GM23248 (cell line): Measurements from ENCODE around the gene FAM20C. TPM values are rescaled to one million over a fixed set of nuclear protein-coding genes. Genes with fewer than 3 reads are reported as not detected.

ENCODE experiments used
- DNase-seq: peaks from one replicate; pipeline ENCODE4 v3.0.0-alpha.2; 2015
- H2AFZ ChIP-seq: fragments of 200-600 bp; sonication (generic); 2 replicates; pipeline ENCODE4 v1.6.1; 2016; ENCODE audit warnings: antibody characterized with exemption
- H3F3A ChIP-seq: fragments of 200-600 bp; sonication (generic); 2 replicates; pipeline ENCODE4 v1.6.1; 2016; ENCODE audit warnings: mild to moderate bottlenecking, antibody characterized with exemption, mixed run types; ENCODE audit not compliant: insufficient read depth
- H3K27ac ChIP-seq: fragments of 200-600 bp; sonication (generic); 2 replicates; pipeline ENCODE4 v1.5.1; 2016; ENCODE audit warnings: mild to moderate bottlenecking
- H3K27me3 ChIP-seq: fragments of 200-600 bp; sonication (generic); replicated peaks from 2 replicates; pipeline ENCODE4 v1.6.1; 2016; ENCODE audit warnings: mild to moderate bottlenecking; ENCODE audit not compliant: insufficient read depth
- H3K36me3 ChIP-seq: fragments of 200-600 bp; sonication (generic); 2 replicates; pipeline ENCODE4 v1.6.1; 2016; ENCODE audit warnings: low read depth, mild to moderate bottlenecking
- H3K4me1 ChIP-seq: fragments of 200-600 bp; sonication (generic); 2 replicates; pipeline ENCODE4 v1.6.1; 2016; ENCODE audit warnings: mild to moderate bottlenecking; ENCODE audit not compliant: insufficient read depth
- H3K4me2 ChIP-seq: fragments of 200-600 bp; sonication (generic); one replicate; pipeline ENCODE4 v1.6.1; 2016; ENCODE audit warnings: mild to moderate bottlenecking; ENCODE audit not compliant: unreplicated experiment
- H3K4me3 ChIP-seq: fragments of 200-600 bp; sonication (generic); 2 replicates; pipeline ENCODE4 v1.5.1; 2016; ENCODE audit warnings: mild to moderate bottlenecking
- H3K79me2 ChIP-seq: fragments of 200-600 bp; sonication (generic); 2 replicates; pipeline ENCODE4 v1.6.1; 2016; ENCODE audit warnings: mild to moderate bottlenecking; ENCODE audit not compliant: insufficient read depth
- H3K9ac ChIP-seq: fragments of 200-600 bp; sonication (generic); 2 replicates; pipeline ENCODE4 v1.6.1; 2016; ENCODE audit warnings: mild to moderate bottlenecking
- H3K9me2 ChIP-seq: fragments of 200-600 bp; sonication (generic); 2 replicates; pipeline ENCODE4 v1.6.1; 2016; ENCODE audit warnings: mixed run types, mild to moderate bottlenecking, moderate library complexity; ENCODE audit not compliant: insufficient read depth
- H3K9me3 ChIP-seq: fragments of 200-600 bp; sonication (generic); one replicate; pipeline ENCODE4 v1.6.1; 2017; ENCODE audit warnings: low read depth
- H4K20me1 ChIP-seq: fragments of 200-600 bp; sonication (generic); 2 replicates; pipeline ENCODE4 v1.6.0; 2016; ENCODE audit not compliant: insufficient read depth
- EZH2 ChIP-seq: fragments of 200-600 bp; sonication (generic); IDR thresholded peaks from 2 replicates; pipeline ENCODE4 v1.6.1; 2018; ENCODE audit warnings: antibody characterized with exemption, mild to moderate bottlenecking; ENCODE audit not compliant: insufficient read depth, poor library complexity, severe bottlenecking
- EZH2phosphoT487 ChIP-seq: fragments of 200-600 bp; sonication (generic); IDR thresholded peaks from 2 replicates; pipeline ENCODE4 v1.6.1; 2018; ENCODE audit warnings: antibody characterized with exemption, moderate library complexity, mild to moderate bottlenecking, low read depth; ENCODE audit not compliant: insufficient read depth
- WGBS, 2 experiments: methylation state at CpG; one replicate each; pipeline ENCODE4 v1.1.6; 2015 to 2017; ENCODE audit warnings: low lambda C conversion rate in 2 of 2, low coverage in 1 of 2; ENCODE audit errors: missing lambda C conversion rate in 2 of 2; 5-methylcytosine and 5-hydroxymethylcytosine counted together
- in situ Hi-C: fragments of 300-500 bp; cut with MboI; formaldehyde crosslinking; loops from 2 replicates; pipeline ENCODE4 v1.15.0; 2020
- polyA plus RNA-seq: library from polyadenylated mRNA; unstranded; fragments of >200 nt; fragmentation: Nextera tagmentation; extraction: Ambion mirVana; gene quantifications from 2 replicates; pipeline ENCODE4 v1.2.1, GENCODE V29; 2016
- total RNA-seq: library from RNA; depleted of rRNA; stranded (reverse); fragments of >200 nt; shearing (Covaris generic); gene quantifications from 2 replicates; pipeline ENCODE4 v1.2.3, GENCODE V29; 2014; rRNA removed

Gene FAM20C
- total and polyA plus RNA-seq, 2 experiments from 2014 or later, result 13.5 to 63.8 TPM

DNA sequence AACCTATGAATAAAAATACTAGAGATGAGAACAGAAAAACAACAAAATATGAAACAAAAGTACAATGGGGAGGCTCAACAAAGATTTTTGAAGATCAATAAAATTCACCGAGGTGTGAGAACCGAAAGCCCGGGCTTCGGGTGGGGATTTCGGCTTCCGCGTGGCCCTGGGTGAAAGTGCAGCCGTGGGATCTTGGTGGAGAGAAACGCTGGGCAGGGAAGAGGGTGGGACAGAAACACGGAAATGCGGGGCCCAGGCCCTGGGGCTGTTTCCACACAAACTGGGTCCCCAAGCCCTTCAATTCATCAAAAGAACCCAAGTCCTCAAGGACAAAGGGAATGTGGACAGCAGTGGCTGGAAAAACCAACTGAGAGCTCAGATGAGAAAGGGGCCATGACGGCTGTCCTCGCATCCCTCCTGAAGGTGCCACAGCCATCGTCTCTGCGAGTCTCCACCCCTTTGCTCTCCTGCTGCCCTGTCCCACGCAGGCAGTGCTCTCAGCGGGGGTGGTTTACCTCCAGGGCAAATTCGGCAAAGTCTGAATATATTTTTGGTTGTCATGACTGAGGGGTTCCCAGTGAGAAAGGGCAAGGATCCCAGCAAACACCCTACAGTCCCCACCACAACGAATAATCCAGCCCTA lies 117.3 kb downstream of the FAM20C start:
- in situ Hi-C loops, result no loop called here
- no peak for TF ChIP-seq EZH2phosphoT487
- TF ChIP-seq EZH2, result no peak
- 71 to 73% methylated on average over 19 of the region's 19 CpGs for WGBS, 2 experiments
- Histone ChIP-seq H3K27ac (no peak overlapping the region), H3K27me3 (peaks cover 39% of the 10 kb centered on the region), H2AFZ (no peak overlapping the region), H3K9me3 (no peaks in the 10 kb centered on the region), H3K4me2 (no peak overlapping the region), H3K4me3 (no peak overlapping the region), H3F3A (no peaks in the 10 kb centered on the region), H3K4me1 (no peaks in the 10 kb centered on the region), H3K9ac (no peak overlapping the region), H3K9me2 (no peaks in the 10 kb centered on the region), H3K36me3 (no peaks in the 10 kb centered on the region), H4K20me1 (no peaks in the 10 kb centered on the region), H3K79me2 (no peaks in the 10 kb centered on the region)
- no peak for DNase-seq

Other genes starting within 250 kb of the FAM20C start
- not detected in 2 replicates for gene FOXL3, start 97.6 kb downstream of the FAM20C start, total RNA-seq
- not detected in 2 replicates for gene FOXL3, start 97.6 kb downstream of the FAM20C start, polyA plus RNA-seq